ENCODE results near the gene PLXNA1. TPM values are rescaled to one million over a fixed set of nuclear protein-coding genes. Genes with fewer than 3 reads are reported as not detected.

The PLXNA1 gene
- total and polyA plus RNA-seq, 9 of the 15 experiments (the other 6 are each of a cell fraction or from before 2014, with no cell fraction given): 0.23 to 59.9 (median 16.8) TPM

- H3K27ac ChIP-seq (ENCODE audit: extremely low read depth, low read depth, low read length): no peak overlapping the region
- no peak overlapping the region for H3K4me2 ChIP-seq (ENCODE audit: insufficient read depth, low read length)
- H3K27me3 ChIP-seq (ENCODE audit: control insufficient read depth in 2 of 2, insufficient read depth in 2 of 2, low read length in 2 of 2): no peaks in the 10 kb centered on the region
- TF ChIP-seq PTRF (tag; IDR thresholded peaks at IDR 0.05): no peak
- TF ChIP-seq RFX1 (IDR thresholded peaks at IDR 0.05): peak; percentile 81
- no peak for TF ChIP-seq GATAD2A (IDR thresholded peaks at IDR 0.05)
- no peak for TF ChIP-seq CREBBP (IDR thresholded peaks at IDR 0.05; ENCODE audit: low read depth, low read length)
- TF ChIP-seq TCF15 (CRISPR knock-in tag; IDR thresholded peaks at IDR 0.05): no peak
- no peak for TF ChIP-seq BACH1 (tag; IDR thresholded peaks at IDR 0.05)
- TF ChIP-seq PRMT5 (CRISPR knock-in tag; IDR thresholded peaks at IDR 0.05): no peak
- intact Hi-C loops (cut with micrococcal nuclease): no loop called here
- DNase-seq (ENCODE audit: extremely low read depth in 1 of 4, low spot score in 3 of 4): peak in 3 of 4 experiments; percentile 10 to 31 (median 28)
- H3K79me2 ChIP-seq (ENCODE audit: control insufficient read depth, insufficient read depth, low read length): no peaks in the 10 kb centered on the region
- ATAC-seq: no peak
- peaks cover 87% of the 10 kb centered on the region; the same call in 2 of the 3 replicates for H3K36me3 ChIP-seq (ENCODE audit: control insufficient read depth, insufficient read depth, low read length)
- ChIA-PET CTCF (ENCODE audit: low intra/inter-chr PET ratio) (no interaction called here), POLR2A (no interaction called here)
- no peaks in the 10 kb centered on the region for H3K9me1 ChIP-seq (ENCODE audit: control insufficient read depth, insufficient read depth, low read length)
- BruUV-seq (replicated peaks): no TSS peak
- H3K9me3 ChIP-seq (replicated peaks; ENCODE audit: control insufficient read depth, insufficient read depth, low read depth, low read length): no peaks in the 10 kb centered on the region
- in situ Hi-C loops (cut with MboI): no loop called here
- no peak for FAIRE-seq
- H3K4me1 ChIP-seq (replicated peaks in 1 of 2; ENCODE audit: control insufficient read depth in 2 of 2, insufficient read depth in 2 of 2, low read length in 2 of 2): peaks cover 0 to 5% of the 10 kb centered on the region in 2 experiments; a peak in 2 of 5 replicates
- H4K20me1 ChIP-seq (replicated peaks; ENCODE audit: control insufficient read depth, insufficient read depth, low read length): no peaks in the 10 kb centered on the region
- no peak overlapping the region for H3K9ac ChIP-seq (ENCODE audit: insufficient read depth in 1 of 2, low read depth in 2 of 2, low read length in 2 of 2)
- no peak overlapping the region for H2AFZ ChIP-seq (ENCODE audit: low read depth, low read length)
- H3K4me3 ChIP-seq: no peak overlapping the region
- WGBS (ENCODE audit: insufficient coverage, low coverage, missing lambda C conversion rate): 90% methylated on average over 8 of the region's 17 CpGs
Observed at GRCh38 chr3:127015282-127016042, 32.5 kb downstream of the PLXNA1 start.

Measured in K562 (cell line).